Urothelium cell line (cell line): ENCODE data around the gene CCL16.
A peak's percentile ranks its signal among the peaks of the same experiment; 100 is the strongest.
"Not testable (repeated sequence)": the region's sequence is repeated elsewhere in the genome, so short reads cannot be mapped to it uniquely, and the experiment has no call there.

Experiments used
- DNase-seq: peaks from one replicate; pipeline ENCODE4 v3.0.0; 2011; ENCODE audit warnings: low spot score, mixed read lengths
- FAIRE-seq: peaks from 2 replicates; lab custom pipeline; 2011; peaks lifted over from hg19 to GRCh38; lab: Jason Lieb, UNC

Gene CCL16

DNA sequence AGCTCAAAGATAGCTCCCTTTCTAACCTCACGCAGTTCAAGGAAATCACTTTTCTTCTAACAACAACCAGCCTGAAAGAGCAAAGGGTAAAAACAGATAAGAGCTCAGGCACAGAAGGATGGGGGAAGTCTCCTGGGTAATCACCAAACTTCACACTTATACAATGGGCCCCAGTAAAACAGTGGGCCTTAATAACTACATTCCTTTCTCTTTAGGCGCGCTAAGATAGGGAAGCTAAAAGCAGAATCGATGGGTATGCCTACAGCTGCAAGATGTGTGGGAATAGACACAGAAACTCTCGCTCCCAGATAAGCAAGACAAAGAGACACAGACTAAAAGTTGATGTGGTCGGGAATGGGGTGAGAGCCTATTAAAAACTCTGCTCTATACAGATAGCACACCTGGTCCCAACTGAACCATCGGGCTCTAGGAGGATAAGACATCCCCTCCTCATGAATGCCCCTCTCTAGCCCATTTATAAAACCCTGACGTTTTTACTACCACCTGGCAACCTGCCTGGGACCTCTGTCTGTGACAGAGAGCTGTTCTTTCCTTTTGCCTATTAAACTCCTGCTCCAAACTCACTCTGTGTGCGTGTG lies 38.6 kb downstream of the CCL16 start:
- no peak for DNase-seq
- no peak for FAIRE-seq

DNA sequence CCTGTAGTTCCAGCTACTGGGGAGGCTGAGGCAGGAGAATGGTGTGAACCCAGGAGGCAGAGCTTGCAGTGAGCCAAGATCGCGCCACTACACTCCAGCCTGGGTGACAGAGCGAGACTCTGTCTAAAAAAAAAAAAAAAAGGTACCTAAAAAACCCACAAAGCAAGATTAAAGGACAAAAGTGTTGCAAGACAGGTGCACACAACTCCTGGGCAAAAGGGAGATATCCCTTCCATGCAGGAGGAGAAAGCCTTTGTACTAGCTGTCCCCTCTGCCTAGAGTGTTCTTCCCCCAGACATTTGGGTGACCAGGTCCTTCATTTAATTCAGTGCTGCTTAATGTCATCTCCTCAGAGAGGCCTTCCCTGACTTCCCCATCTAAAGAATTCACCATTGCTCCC lies 42.8 kb downstream of the CCL16 start:
- not testable (repeated sequence) for DNase-seq, FAIRE-seq

DNA sequence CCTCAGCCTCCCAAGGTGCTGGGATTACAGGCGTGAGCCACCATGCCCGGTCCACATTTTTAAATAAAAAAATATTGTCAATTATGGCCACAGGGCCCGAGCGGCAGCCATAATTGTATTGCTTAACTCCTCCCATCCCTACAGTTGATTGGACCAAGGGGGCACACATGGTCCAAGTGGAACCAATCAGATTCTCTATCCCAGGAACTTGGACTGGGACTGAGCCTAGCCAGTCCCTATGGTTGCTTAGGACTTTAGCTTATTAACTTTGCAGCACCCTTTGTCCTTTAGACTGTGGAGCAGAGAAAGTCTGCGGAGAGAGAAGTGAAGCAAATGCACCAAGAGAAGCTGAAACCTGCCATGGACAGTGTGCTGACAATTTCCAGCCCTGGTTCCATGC lies 45.2 kb downstream of the CCL16 start:
- FAIRE-seq (no peak), DNase-seq (no peak)

DNA sequence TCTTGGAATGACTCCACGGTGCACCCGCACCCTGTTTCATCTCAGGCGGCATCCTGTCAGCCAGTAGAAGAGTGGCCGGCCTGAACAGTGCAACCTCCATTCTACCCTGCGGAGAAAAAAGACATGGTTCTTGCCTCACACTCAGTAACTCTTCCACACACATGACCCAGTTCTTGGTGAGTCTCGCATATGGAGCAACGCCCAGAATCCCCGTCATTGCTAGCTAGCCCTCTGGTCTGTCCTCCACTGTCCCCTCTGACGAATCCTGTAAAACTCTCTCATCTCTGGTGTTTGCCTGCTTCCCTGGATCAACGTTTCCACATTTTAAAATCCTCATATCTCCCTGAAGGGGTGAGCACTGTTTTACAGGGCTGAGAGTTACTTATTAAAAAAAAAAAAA lies 46.5 kb downstream of the CCL16 start:
- FAIRE-seq (no peak), DNase-seq (no peak)

DNA sequence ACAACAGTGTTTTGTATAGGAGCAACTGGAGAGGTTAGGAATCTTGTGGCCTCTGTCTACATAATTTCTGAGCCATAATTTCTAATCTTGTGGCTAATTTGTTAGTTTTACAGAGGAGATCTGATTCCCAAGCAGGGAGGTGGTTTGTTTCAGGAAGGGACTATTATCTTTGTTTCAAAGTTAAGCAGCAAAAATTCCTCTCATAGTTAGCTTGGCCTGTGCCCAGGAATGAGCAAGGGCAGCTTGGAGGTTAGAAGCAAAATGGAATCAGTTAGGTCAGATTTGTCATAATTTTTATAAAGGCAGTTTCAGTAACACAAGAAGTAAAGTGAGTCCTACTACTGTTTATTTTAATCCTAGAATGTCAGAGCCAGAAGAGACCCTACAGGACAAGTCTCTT lies 48.7 kb downstream of the CCL16 start:
- DNase-seq (no peak), FAIRE-seq (no peak)

DNA sequence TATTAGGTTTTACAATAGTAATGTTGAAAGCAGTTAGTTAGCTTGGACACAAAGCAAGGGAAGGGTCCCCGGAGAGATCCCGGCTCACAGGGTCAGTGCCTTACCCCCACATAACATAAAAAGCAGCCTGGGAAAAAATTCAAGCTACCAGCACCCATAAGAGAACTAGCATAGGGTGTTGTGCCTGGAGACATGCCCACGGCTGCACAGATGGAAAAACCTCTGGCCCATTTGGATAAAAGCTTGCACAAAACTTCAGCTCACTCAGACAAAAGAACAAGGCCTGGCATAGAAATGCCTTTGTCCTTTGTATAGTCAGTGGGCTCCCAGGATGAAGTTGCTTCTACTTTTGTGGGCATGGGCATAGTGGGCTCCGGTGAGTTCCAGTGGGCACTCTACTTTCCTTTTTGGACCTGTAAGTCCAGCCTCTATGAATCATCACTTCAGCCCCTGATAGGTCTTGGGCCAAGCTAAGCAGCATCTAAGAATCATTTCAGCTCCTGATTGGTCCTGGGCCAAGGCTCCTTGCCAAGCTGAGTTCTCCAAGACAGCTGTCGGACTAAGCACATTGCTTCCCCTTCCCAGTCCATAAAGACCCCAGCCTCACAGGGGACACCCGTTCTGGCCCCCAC lies 49.4 kb downstream of the CCL16 start:
- FAIRE-seq (no peak), DNase-seq (no peak)

DNA sequence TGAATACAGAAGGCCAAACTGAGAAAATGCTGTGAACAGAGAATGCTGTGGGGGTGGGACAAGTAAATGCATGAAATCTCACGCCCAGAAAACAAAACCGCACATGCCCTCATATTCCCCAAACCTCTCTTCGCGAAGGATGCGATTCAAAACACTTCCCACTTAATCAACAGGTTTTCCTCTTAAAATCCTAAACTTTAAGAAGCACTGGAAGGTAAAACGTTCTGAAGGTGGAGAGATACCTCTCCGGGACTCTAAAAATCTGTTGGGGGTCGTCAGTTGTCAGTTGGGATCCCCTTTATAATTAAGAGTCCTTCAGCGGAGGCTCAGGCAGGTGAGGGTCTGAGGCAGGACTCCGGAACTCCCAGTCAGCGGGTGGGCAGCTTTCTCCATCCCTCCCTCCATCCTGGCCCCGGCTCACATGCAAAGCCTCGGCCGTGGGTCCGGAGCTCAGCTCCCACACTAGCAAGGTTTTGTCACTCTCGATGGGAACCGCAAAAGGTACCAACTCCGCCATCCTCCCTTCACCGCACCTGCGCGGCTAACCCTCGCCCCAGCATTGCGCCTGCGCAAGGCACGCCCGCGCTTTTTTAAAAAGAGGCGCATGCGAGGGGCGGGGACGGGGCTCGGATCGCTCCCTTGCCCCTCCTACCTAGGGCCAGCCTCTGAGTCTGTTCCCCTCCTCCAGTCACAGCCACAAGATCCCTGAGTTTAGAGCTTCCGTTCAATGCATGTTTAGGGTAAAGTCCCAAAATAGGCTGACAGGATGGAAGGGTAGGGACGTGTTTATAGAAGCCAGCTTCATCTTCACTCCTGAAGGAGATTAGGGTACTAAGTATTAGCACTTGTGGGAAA lies 50.9 kb downstream of the CCL16 start, which contains the start of gene RDM1:
Gene RDM1 (minus strand): TSS at position 563 of the 855 bp plus-strand sequence. CDS start 46 bp downstream, at position 517.
- FAIRE-seq (no peak), DNase-seq (peak; percentile 97)

DNA sequence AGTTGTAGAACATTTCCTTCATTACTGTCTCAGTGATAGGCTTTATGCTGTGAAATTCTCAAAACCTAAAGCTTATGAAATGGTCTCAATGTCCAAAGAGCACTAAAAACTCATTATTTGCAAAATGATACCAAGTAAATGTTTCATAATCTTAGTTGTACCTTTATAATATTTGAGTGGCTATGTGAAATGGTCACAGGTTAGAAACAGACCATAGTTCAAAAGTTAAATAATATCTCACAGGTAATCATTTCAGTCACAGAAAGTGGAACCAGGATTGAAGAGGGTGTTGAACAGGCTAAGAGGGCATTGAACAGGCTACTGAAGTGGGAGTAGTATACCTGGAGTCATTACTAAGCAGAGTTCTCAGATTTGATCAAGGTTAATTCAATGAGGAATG lies 53.6 kb downstream of the CCL16 start:
- DNase-seq = no peak
- FAIRE-seq = no peak
